GM12878 (cell line): ENCODE measurements around the gene TMEM89.

Experiments used
- CTCF ChIP-seq, 3 experiments: IDR thresholded peaks in 2 of 3; conservative IDR thresholded peaks in 1 of 3; 2 replicates each; pipeline ENCODE4 v1.5.1; 2011; ENCODE audit warnings: low read depth in 3 of 3, low read length in 3 of 3, mild to moderate bottlenecking in 3 of 3, control low read depth in 2 of 3, moderate library complexity in 2 of 3, inconsistent platforms in 1 of 3, mixed read lengths in 1 of 3; ENCODE audit not compliant: control insufficient read depth in 2 of 3, insufficient read depth in 1 of 3; ENCODE audit errors: extremely low read depth in 1 of 3
- E2F4 ChIP-seq: IDR thresholded peaks from 2 replicates; pipeline ENCODE4 v1.6.1; 2012; ENCODE audit warnings: low read depth, low read length, improper control_type of control experiment
- JUNB ChIP-seq: IDR thresholded peaks from 2 replicates; pipeline ENCODE4 v1.6.1; 2016; ENCODE audit warnings: antibody characterized with exemption, mild to moderate bottlenecking
- MLLT1 ChIP-seq: fragments of 450-650 bp; IDR thresholded peaks from 2 replicates; pipeline ENCODE4 v1.6.1; 2016; ENCODE audit warnings: mild to moderate bottlenecking
- MXI1 ChIP-seq: fragments of 150-350 bp; IDR thresholded peaks from 2 replicates; pipeline ENCODE4 v1.6.1; 2011; ENCODE audit warnings: low read depth, mild to moderate bottlenecking, inconsistent platforms, low read length, improper control_type of control experiment
- POLR2AphosphoS5 ChIP-seq: IDR thresholded peaks from 2 replicates; pipeline ENCODE4 v1.6.1; 2011; ENCODE audit warnings: mild to moderate bottlenecking, low read length, inconsistent platforms
- RBBP5 ChIP-seq: fragments of 200-600 bp; sonication (generic); conservative IDR thresholded peaks from 2 replicates; pipeline ENCODE4 v1.6.1; 2016
- REST ChIP-seq: IDR thresholded peaks from 2 replicates; pipeline ENCODE4 v1.6.1; 2012; ENCODE audit warnings: mild to moderate bottlenecking, low read depth, low read length
- SREBF2 ChIP-seq: IDR thresholded peaks from 2 replicates; pipeline ENCODE4 v1.6.1; 2012; ENCODE audit warnings: mild to moderate bottlenecking, low read length
- SUZ12 ChIP-seq: fragments of 200-600 bp; sonication (generic); IDR thresholded peaks from one replicate; pipeline ENCODE4 v1.6.1; 2018; ENCODE audit warnings: antibody characterized with exemption, mild to moderate bottlenecking; ENCODE audit not compliant: unreplicated experiment
- ZNF384 ChIP-seq: IDR thresholded peaks from 2 replicates; pipeline ENCODE4 v1.6.1; 2012; ENCODE audit warnings: low read depth, mild to moderate bottlenecking, low read length, improper control_type of control experiment, borderline replicate concordance

GRCh38 chr3:48655606-48656005, 34.0 kb upstream of the TMEM89 start:
- TF ChIP-seq RBBP5, result no peak
- no peak for TF ChIP-seq CTCF (IDR thresholded peaks at IDR 0.05 in 2 of 3, conservative IDR thresholded peaks at IDR 0.05 in 1 of 3; ENCODE audit: control insufficient read depth in 2 of 3, extremely low read depth in 1 of 3, insufficient read depth in 1 of 3, low read depth in 3 of 3, low read length in 3 of 3)
- no peak for TF ChIP-seq REST
- no peak for TF ChIP-seq SREBF2
- no peak for TF ChIP-seq MXI1
- TF ChIP-seq MLLT1, result no peak
- no peak for TF ChIP-seq E2F4
- TF ChIP-seq SUZ12, result no peak
- no peak for TF ChIP-seq JUNB
- TF ChIP-seq ZNF384, result no peak
- no peak for TF ChIP-seq POLR2AphosphoS5
